CD4-positive, alpha-beta T cell treated with Interleukin-10 for 1 hour (primary cell): Measurements from ENCODE around the gene HERC4.

Source experiments
- DNase-seq: peaks from one replicate; pipeline ENCODE4 v3.0.0-alpha.2; 2020

HERC4 gene

DNA sequence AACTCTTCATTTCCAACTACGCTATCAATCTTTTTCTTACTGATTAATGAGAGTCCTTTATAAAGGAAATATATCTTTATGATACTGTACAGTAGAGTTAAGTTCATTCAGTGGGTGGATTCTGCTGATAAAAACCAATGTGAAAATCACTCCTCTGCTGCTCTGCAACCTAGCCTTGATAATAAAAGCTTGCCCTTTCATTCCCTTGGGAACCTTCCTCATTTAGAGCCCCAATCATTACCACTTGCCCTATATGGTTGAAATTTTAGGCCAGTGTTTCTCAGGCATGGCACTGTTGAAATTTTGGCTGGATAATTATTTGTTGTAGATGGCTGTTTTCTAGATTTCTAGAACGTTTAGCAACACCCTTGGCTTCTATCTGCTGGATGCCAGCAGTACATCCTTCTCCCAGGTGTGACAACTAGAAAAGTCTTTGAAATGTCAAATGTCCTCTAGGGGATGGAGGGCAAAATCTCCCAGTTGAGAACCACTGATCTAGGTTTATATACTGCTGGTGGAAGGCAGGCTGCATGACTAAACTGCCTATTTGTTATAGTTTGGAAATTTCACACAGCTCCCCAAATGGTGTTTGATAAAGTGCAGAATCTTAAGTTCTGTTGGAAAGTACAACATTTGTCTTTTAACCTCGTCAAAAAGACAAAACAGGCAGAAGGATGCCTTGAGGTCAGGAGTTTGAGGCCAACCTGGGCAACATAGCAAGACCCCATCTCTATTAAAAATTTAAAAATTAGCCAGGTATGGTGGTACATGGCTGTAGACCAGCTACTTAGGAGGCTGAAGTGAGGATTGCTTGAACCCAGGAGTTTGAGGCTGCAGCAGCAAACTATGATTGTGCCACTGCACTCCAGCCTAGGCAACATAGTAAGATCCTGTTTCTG is 199.5 kb downstream of the HERC4 start:
- no peak for DNase-seq
